Stomach smooth muscle (tissue), 2 donors: ENCODE measurements around the gene C7orf57.
A peak's percentile ranks its signal among the peaks of the same experiment; 100 is the strongest.

Source experiments
- H3K27ac ChIP-seq: one replicate; pipeline ENCODE4 v1.7.0; 2013; ENCODE audit warnings: mild to moderate bottlenecking, low read length, inconsistent platforms
- H3K27me3 ChIP-seq, 2 donors: one replicate each; pipeline ENCODE4 v1.7.0; 2013; ENCODE audit warnings: low read length in 2 of 2; ENCODE audit not compliant: insufficient read depth in 2 of 2, control insufficient read depth in 1 of 2
- H3K36me3 ChIP-seq, 2 donors: one replicate each; pipeline ENCODE4 v1.7.0; 2013; ENCODE audit warnings: low read length in 2 of 2; ENCODE audit not compliant: control insufficient read depth in 2 of 2, insufficient read depth in 2 of 2
- H3K4me1 ChIP-seq: one replicate; pipeline ENCODE4 v1.7.0; 2013; ENCODE audit warnings: low read length; ENCODE audit not compliant: control insufficient read depth, insufficient read depth
- H3K4me3 ChIP-seq, 2 donors: one replicate each; pipeline ENCODE4 v1.7.0; 2013; ENCODE audit warnings: low read length in 2 of 2
- H3K9ac ChIP-seq, 2 donors: one replicate each; pipeline ENCODE4 v1.7.0; 2013; ENCODE audit warnings: low read length in 2 of 2, mild to moderate bottlenecking in 1 of 2
- H3K9me3 ChIP-seq, 2 donors: one replicate each; pipeline ENCODE4 v1.7.0; 2013; ENCODE audit warnings: low read length in 2 of 2; ENCODE audit not compliant: control insufficient read depth in 2 of 2
- donor health status: healthy.
- donor health status: Pancreatic carcinoma.

Gene C7orf57

GRCh38 chr7:48084727-48085432 lies 49.5 kb downstream of the C7orf57 start:
- Histone ChIP-seq H3K4me3 (no peak overlapping the region), H3K36me3 (no peaks in the 10 kb centered on the region), H3K27me3 (no peaks in the 10 kb centered on the region), H3K9me3 (no peaks in the 10 kb centered on the region), H3K9ac (no peak overlapping the region), H3K27ac (no peak overlapping the region), H3K4me1 (peaks cover 5% of the 10 kb centered on the region)

- Histone ChIP-seq H3K9ac (no peak overlapping the region), H3K36me3 (no peaks in the 10 kb centered on the region), H3K4me3 (no peak overlapping the region), H3K27me3 (no peaks in the 10 kb centered on the region), H3K4me1 (peaks cover 7% of the 10 kb centered on the region), H3K9me3 (no peaks in the 10 kb centered on the region), H3K27ac (no peak overlapping the region)
These were observed 50.1 kb downstream of the C7orf57 start for GRCh38 chr7:48085433-48085791.

GRCh38 chr7:48085942-48086341 lies 50.6 kb downstream of the C7orf57 start:
- Histone ChIP-seq H3K27me3 (no peaks in the 10 kb centered on the region), H3K36me3 (no peaks in the 10 kb centered on the region), H3K4me3 (no peak overlapping the region), H3K9ac (no peak overlapping the region), H3K4me1 (peaks cover 7% of the 10 kb centered on the region), H3K9me3 (no peaks in the 10 kb centered on the region), H3K27ac (no peak overlapping the region)

DNA sequence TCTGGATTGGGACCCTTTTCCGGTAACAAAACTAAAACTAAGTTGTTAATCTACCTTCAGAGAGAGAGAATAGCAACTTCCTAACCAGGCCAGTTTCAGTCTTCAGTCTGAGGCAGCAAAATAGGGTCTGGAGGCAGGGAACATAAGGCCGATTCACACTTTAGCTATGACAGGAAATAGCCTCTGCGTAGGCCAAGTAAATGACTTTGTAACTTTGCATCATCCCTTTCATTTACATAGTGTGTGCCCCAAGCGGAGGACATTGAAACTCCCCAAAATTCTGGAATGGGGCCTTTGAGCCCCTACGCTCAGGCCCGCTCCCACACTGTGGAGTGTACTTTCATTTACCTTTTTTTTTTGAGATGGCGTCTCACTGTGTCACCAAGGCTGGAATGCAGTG lies 52.0 kb downstream of the C7orf57 start:
- Histone ChIP-seq H3K27me3 (no peaks in the 10 kb centered on the region), H3K9me3 (no peaks in the 10 kb centered on the region), H3K4me3 (no peak overlapping the region), H3K4me1 (peaks cover 7% of the 10 kb centered on the region), H3K36me3 (no peaks in the 10 kb centered on the region), H3K9ac (no peak overlapping the region), H3K27ac (no peak overlapping the region)

GRCh38 chr7:48088559-48089045 lies 53.3 kb downstream of the C7orf57 start:
- Histone ChIP-seq H3K27me3 (no peaks in the 10 kb centered on the region), H3K9ac (peak overlapping the region; percentile 62 to 78), H3K27ac (peak overlapping the region; percentile 55), H3K4me1 (peaks cover 7% of the 10 kb centered on the region), H3K36me3 (no peaks in the 10 kb centered on the region), H3K9me3 (no peaks in the 10 kb centered on the region), H3K4me3 (peak overlapping the region; percentile 58 to 81)

DNA sequence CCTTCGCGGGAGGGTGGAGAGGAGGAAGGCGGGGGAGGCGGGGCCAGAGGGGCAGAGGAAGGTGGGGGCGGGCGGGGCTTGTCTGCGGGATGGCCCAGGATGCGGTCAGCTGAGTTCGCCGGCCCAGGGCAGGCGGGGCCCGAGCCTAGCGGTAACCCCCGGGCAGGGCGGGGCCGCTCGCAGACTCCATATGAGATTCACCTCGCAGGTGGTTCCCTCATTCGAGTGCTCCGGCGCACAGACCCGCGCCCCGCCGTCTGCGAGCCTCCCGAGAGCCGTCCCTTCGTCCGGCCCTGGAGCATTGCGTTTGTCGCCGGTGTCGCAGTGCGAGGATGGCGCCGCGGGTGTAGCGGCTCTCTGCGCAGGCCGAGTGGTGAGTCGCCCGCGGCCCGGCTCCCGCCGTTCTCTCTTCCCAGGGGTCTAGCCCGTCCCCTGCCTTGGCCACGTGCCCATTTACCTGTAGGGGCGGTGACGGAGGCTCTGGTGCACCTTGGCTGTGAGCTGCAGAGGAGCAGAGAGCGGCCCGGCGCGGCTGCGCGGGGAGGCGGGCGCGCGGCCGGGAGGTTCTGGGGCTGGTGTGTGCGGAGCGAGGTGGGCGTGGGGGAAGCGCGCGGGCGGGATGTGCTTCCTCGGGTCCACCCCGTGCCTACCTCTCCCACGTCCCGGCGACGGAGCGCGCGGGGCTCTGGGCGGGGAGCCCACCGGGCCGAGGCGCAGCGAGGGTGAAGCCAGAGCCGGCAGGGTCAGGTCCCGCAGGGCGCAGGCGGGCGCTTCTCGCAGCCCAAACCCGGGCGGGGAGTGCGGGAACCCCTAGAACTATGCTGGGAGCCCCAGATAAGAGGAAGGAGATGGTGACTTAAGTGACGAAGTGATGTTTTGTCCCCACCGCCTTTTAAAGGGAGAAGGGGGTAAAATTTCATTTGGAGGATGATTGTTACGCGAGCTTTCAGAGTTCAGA lies 54.0 kb downstream of the C7orf57 start, which contains the start of gene UPP1:
Gene UPP1, plus strand, starts transcription at position 220 of the 958 bp plus-strand sequence. CDS start 5,519 bp downstream, outside the sequence.
- Histone ChIP-seq H3K36me3 (no peaks in the 10 kb centered on the region), H3K9me3 (no peaks in the 10 kb centered on the region), H3K27ac (peak within 1 kb of the TSS; percentile 55), H3K4me1 (peaks cover 7% of the 10 kb centered on the region), H3K4me3 (peak within 1 kb of the TSS; percentile 58 to 81), H3K9ac (peak within 1 kb of the TSS; percentile 62 to 78), H3K27me3 (no peaks in the 10 kb centered on the region)

- Histone ChIP-seq H3K4me3 (peak overlapping the region; percentile 58 to 81), H3K4me1 (peaks cover 7% of the 10 kb centered on the region), H3K9me3 (no peaks in the 10 kb centered on the region), H3K36me3 (peaks cover 0 to 3% of the 10 kb centered on the region in 2 donors), H3K27me3 (no peaks in the 10 kb centered on the region), H3K27ac (no peak overlapping the region), H3K9ac (peak overlapping the region in 1 of 2 donors; percentile 78)
These were observed 54.9 kb downstream of the C7orf57 start for GRCh38 chr7:48090095-48090805.

DNA sequence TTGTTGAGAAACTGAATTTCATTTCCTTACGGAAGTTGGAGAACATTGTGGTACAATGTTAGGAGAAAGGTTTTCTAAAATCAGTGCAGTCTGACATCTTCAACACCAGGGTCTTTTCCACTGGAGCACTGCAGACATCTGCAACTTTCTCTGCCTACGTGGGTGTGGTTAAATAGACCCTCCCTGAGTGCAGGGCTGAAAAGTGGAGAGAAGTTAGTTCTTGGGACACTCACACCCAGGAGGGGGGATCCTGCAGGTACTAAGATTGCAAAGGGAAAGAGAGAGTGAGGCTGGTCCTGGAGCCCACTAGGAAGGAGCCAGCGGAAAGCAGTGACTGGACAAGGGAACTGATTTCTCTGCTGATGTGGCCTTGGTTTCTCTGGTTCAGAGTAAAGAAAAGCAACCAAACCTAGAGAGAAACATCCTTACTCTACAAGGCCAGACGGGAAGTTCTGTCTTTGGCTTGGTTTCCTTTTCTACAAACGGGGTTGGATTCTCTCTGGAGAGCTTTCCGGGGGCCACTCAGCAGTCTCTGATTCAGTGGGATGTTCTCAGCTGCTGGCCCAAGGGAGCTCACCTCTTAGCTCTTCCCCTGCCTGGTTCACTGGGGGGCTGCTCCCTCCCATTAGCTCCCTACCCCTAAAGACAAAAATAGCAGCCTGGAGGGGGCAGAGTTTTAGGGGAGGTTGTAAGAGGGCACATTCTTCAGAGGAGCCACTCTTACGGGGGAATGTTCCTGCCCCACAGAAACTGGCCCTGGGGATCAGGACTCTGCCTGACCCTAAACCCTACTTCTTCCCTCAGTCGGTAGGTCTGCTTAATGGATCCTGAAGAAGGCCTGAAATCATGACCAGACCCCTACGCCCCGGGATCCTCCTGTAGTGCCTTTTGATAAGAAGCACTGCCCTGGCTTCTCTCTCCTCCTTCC lies 56.4 kb downstream of the C7orf57 start:
- Histone ChIP-seq H3K4me1 (peaks cover 7% of the 10 kb centered on the region), H3K9ac (no peak overlapping the region), H3K4me3 (no peak overlapping the region), H3K9me3 (no peaks in the 10 kb centered on the region), H3K27ac (no peak overlapping the region), H3K27me3 (no peaks in the 10 kb centered on the region), H3K36me3 (peaks cover 0 to 4% of the 10 kb centered on the region in 2 donors)

DNA sequence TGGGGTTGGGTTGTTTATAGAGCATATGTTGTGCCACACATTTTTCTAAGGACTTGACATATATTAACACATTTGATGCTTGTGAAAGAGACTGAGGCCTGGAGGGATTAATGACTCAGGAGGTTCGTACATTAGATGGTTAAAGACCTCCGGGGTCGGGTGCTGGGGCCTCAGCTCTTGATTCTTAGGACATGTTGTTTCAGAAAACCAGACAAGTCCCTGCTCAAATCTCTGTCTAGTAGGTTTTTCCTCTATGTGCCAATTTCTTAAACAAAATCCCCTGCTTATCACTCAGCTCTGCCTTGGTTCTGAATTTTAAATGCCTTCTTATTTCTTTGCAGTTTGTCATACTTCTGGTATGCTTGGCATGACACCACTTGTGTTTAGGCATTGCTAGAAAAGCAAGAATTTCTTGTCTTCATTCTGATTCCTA lies 59.5 kb downstream of the C7orf57 start:
- Histone ChIP-seq H3K4me3 (no peak overlapping the region), H3K9me3 (no peaks in the 10 kb centered on the region), H3K4me1 (peaks cover 2% of the 10 kb centered on the region), H3K27ac (no peak overlapping the region), H3K27me3 (no peaks in the 10 kb centered on the region), H3K36me3 (peaks cover 0 to 13% of the 10 kb centered on the region in 2 donors), H3K9ac (no peak overlapping the region)
